Measurements from ENCODE around the gene PKHD1. TPM values are rescaled to one million over a fixed set of nuclear protein-coding genes. Genes with fewer than 3 reads are reported as not detected.

The PKHD1 gene
- total and polyA plus RNA-seq, 2 of the 8 experiments (the other 6 are each of a cell fraction or from before 2014, with no cell fraction given) = 0.06 to 0.09 TPM

DNA sequence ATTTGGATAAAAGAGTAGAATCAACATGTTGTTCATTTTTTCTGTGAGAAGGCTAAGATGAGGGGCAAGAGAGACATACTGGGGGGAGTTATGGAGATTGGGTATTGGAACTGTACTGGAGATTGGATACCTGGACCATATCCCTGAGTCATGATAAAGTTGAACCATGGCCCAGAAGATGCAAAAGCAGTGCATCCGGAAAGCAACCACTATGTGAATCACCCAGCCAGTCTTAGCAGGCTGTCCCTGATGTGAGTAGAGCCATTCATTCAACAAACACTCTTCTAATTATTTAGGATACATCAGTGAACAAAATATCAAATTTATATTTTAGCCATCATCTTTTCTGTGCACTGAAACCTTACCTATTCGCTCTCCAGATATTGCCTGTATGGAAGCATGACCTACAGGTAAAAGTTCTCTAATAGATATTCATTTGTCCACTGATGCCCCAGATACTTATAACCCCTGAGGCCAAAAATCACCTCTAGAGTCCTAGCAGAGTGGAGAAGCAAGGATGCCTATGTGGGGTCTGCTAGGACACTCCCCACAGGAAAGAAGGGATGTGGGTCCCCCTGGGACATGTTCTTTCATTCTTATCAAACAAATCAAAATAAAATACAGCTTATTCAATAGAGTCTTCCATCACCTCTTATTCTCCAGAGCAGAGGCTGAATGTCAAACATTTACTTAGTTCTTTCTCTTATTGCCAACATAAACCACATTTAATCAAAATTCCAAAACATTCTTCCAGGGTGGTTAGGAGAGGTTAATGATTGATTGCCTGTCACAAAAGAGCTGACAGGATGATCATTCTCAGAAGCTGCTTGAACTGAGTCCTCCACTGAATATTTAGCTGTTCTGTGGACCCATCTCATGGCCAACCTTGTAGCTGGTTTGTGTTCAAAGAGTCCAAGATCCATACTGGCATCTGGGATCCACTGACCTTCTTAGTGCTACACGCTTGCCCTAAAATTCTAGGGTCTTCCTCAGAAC is 37.0 kb upstream of the PKHD1 start (continued):
- TF ChIP-seq GABPA (IDR thresholded peaks at IDR 0.05; ENCODE audit: borderline replicate concordance, insufficient read depth, low read length) (no peak), HDAC6 (IDR thresholded peaks at IDR 0.05; ENCODE audit: low read depth, low read length) (no peak), CBX8 (IDR thresholded peaks at IDR 0.05; ENCODE audit: borderline replicate concordance, low read depth, low read length) (no peak), BCL11A (IDR thresholded peaks at IDR 0.05; ENCODE audit: low read depth in 2 of 2, low read length in 2 of 2) (no peak)

Data from H1 (cell line).